ENCODE measurements around the gene RNLS.

The RNLS gene

GRCh38 chr10:88537322-88537721, 45.8 kb downstream of the RNLS start:
- H3K4me1 Mint-ChIP-seq (ENCODE audit: low read depth): no peaks in the 10 kb centered on the region
- H3K27me3 Mint-ChIP-seq: no peaks in the 10 kb centered on the region
- no peaks in the 10 kb centered on the region for H3K36me3 Mint-ChIP-seq (ENCODE audit: low read depth)
- no peaks in the 10 kb centered on the region for H3K9me3 Mint-ChIP-seq
- H3K27ac Mint-ChIP-seq: no peak overlapping the region
- H3K4me3 Mint-ChIP-seq: no peak overlapping the region

DNA sequence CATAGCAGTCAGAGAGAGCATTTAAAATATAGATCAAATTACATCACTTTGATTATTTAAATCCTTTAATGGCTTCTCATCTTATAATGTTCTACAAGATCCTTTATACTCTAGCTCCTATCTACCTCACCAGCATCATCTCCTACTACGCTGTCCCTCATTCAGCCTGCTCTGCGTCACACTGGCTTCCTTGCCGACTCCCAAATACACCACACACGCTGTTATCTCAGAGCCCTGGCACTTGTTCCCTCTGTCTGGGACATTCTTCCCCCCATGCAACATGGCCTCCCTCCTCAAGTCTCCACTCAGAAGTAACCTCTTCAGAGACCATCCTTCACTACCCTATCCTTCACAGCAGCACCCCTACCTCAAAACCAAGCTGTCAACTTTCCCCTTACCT, 46.7 kb downstream of the RNLS start:
- no peaks in the 10 kb centered on the region for H3K27me3 Mint-ChIP-seq
- H3K36me3 Mint-ChIP-seq (ENCODE audit: low read depth): no peaks in the 10 kb centered on the region
- no peaks in the 10 kb centered on the region for H3K4me1 Mint-ChIP-seq (ENCODE audit: low read depth)
- H3K9me3 Mint-ChIP-seq: no peaks in the 10 kb centered on the region
- H3K27ac Mint-ChIP-seq: no peak overlapping the region
- no peak overlapping the region for H3K4me3 Mint-ChIP-seq

GRCh38 chr10:88534072-88534665, 48.9 kb downstream of the RNLS start:
- H3K9me3 Mint-ChIP-seq: no peaks in the 10 kb centered on the region
- H3K4me1 Mint-ChIP-seq (ENCODE audit: low read depth): no peaks in the 10 kb centered on the region
- no peaks in the 10 kb centered on the region for H3K36me3 Mint-ChIP-seq (ENCODE audit: low read depth)
- H3K4me3 Mint-ChIP-seq: no peak overlapping the region
- no peak overlapping the region for H3K27ac Mint-ChIP-seq
- no peaks in the 10 kb centered on the region for H3K27me3 Mint-ChIP-seq

GRCh38 chr10:88531392-88532052, 51.6 kb downstream of the RNLS start:
- Mint-ChIP-seq H3K27ac (no peak overlapping the region), H3K27me3 (no peaks in the 10 kb centered on the region), H3K36me3 (ENCODE audit: low read depth) (no peaks in the 10 kb centered on the region), H3K9me3 (no peaks in the 10 kb centered on the region), H3K4me1 (ENCODE audit: low read depth) (no peaks in the 10 kb centered on the region), H3K4me3 (no peak overlapping the region)

DNA sequence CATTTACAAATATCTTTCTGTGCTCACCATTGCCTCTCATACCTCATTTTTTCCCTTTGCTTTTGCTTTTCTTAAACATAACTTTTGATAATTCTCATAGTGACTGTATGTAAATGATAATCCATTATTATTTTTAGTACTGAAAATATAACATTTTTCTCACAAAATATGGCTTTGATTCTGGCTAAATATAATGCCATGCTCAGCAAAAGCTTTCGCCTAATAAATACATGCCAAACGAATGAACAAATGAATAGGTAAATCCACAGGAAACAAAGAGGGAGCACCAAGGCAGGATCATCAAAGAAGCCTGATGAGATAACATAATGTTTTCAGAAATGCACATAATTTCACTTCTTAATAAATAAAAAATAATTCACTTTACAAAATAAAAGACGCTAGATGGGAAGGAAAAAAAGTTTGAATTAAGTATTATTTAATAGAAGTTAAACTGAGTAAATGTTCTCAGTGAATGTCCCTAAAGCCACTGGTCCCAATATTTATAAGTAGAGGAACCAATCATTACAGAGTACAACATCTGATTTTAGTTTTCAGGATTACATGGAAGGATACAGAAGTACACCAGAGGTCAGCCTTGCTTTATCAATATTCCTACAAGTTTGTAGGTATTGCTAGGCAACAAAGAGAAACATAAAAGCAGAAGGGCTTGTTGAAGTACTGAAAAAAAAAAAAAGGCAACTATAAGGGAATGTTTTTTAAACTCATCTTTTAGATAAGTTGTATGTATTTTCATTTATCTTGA, 52.3 kb downstream of the RNLS start:
- no peaks in the 10 kb centered on the region for H3K9me3 Mint-ChIP-seq
- no peak overlapping the region for H3K27ac Mint-ChIP-seq
- H3K4me1 Mint-ChIP-seq (ENCODE audit: low read depth): no peaks in the 10 kb centered on the region
- no peaks in the 10 kb centered on the region for H3K27me3 Mint-ChIP-seq
- H3K4me3 Mint-ChIP-seq: no peak overlapping the region
- no peaks in the 10 kb centered on the region for H3K36me3 Mint-ChIP-seq (ENCODE audit: low read depth)

- Mint-ChIP-seq H3K9me3 (no peaks in the 10 kb centered on the region), H3K27me3 (no peaks in the 10 kb centered on the region), H3K4me1 (ENCODE audit: low read depth) (no peaks in the 10 kb centered on the region)
These were observed 53.0 kb downstream of the RNLS start for GRCh38 chr10:88530093-88530492.

DNA sequence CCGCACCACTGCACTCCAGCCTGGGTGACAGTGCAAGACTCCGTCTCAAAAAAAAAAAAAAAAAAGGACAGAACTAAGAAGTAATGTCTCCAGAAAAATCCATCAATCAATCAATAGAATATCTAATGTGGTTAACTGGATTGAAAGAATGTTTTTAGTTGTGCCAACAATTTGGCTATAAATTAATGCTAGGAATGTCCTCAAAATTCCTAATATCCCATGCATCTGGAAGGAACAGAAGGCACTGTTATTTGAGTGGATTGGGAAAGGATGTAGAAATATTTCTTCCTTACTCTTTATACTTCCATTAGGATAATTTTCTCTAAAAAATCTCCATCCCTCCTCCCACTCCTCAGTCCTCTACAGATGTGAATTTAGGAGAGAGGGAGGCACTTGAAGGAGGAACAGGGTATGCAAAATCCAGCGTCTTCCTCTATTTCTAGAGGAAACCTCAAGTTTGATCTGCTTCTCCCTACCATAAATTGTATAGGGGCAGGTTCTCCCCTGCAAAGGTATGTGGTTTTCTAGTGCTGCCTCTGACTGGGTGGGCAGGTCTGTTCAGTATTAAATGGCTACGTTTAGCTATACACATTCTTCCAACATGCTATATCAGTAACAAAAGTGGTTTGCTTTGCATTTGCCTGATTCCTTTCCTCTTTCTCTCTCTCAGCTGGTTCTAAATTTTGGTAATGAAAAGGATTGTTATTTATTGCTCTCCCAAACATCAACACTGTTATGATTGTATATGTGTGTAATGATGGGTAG, 54.1 kb downstream of the RNLS start:
- H3K9me3 Mint-ChIP-seq: no peaks in the 10 kb centered on the region
- no peaks in the 10 kb centered on the region for H3K27me3 Mint-ChIP-seq
- no peaks in the 10 kb centered on the region for H3K36me3 Mint-ChIP-seq (ENCODE audit: low read depth)
- H3K27ac Mint-ChIP-seq: no peak overlapping the region
- no peaks in the 10 kb centered on the region for H3K4me1 Mint-ChIP-seq (ENCODE audit: low read depth)
- H3K4me3 Mint-ChIP-seq: no peak overlapping the region

More at GRCh38 chr10:88530093-88530492, 53.0 kb downstream of the RNLS start:
- Mint-ChIP-seq H3K36me3 (ENCODE audit: low read depth) (no peaks in the 10 kb centered on the region), H3K4me3 (no peak overlapping the region), H3K27ac (no peak overlapping the region)

DNA sequence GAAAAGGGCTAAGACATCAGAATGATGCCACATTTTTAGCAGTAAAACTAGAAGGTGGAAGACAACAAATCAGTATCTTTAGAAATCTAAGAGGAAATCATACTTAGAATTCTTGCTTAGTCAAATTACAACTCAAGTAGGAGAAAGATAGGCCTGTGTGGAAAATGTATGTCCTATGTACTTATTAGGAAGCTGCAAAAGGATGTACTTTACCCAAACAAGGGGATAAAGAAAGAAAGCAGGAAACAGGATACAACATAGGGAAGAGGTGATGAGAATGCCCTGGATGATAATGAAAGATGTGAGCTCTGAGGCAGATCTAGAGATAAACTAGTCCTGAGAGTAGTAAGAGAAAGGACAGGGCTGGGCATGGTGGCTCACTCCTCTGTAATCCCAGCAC, 54.9 kb downstream of the RNLS start:
- Mint-ChIP-seq H3K9me3 (no peaks in the 10 kb centered on the region), H3K27ac (no peak overlapping the region), H3K36me3 (ENCODE audit: low read depth) (no peaks in the 10 kb centered on the region)

DNA sequence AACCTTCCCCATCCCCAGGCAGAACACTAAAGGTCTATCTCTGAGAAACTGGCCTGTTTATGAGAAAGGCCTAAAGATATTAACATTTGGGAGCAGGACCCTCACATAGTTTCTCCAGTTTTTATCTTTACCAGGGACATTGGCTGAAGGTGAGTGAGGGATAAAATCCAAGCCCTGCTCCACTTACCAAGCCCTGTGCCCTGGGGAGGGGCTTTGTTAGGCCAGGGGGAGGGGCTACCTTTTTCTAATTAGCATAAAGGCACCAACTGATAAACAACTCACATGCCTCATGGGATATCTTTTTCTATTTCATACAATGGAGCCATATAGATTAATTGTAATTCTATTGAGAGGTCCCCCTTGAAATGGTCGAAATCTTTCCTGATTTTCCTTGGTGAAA, 55.9 kb downstream of the RNLS start:
- Mint-ChIP-seq H3K27me3 (no peaks in the 10 kb centered on the region), H3K4me3 (no peak overlapping the region), H3K9me3 (no peaks in the 10 kb centered on the region), H3K36me3 (ENCODE audit: low read depth) (no peaks in the 10 kb centered on the region), H3K27ac (no peak overlapping the region), H3K4me1 (ENCODE audit: low read depth) (no peaks in the 10 kb centered on the region)

More for the DNA sequence above, 54.9 kb downstream of the RNLS start:
- H3K4me1 Mint-ChIP-seq (ENCODE audit: low read depth): no peaks in the 10 kb centered on the region
- H3K27me3 Mint-ChIP-seq: no peaks in the 10 kb centered on the region
- H3K4me3 Mint-ChIP-seq: no peak overlapping the region

DNA sequence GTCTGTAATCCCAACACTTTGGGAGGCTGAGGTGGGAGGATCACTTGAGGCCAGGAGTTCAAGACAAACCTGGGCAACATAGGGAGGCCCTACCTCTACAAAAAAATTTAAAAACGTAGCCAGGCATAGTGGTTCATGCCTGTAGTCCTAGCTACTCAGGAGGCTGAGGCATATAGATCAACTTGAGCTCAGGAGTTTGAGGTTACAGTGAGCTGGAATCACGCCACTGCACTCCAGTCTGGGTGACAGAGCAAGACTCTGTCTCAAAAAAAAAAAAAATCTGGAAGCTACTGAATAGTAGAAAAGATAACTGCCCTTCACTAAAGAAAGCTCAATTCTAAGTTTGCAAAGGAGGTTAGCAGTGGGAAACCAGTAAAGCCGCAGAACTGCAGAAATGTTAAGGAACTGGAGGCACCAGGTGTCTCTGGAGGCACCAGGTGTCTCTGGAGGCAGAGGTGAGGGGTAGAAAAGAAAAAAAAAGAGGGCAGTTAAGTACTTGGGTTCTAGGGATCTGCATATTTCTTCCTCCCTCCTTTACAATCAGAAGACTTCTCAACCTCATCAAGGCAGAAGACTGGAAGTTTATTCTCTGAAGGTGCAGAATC, 56.5 kb downstream of the RNLS start:
- no peak overlapping the region for H3K27ac Mint-ChIP-seq

GRCh38 chr10:88525371-88526069, 57.6 kb downstream of the RNLS start:
- no peak overlapping the region for H3K27ac Mint-ChIP-seq
- H3K27me3 Mint-ChIP-seq: no peaks in the 10 kb centered on the region
- H3K4me3 Mint-ChIP-seq: no peak overlapping the region
- H3K36me3 Mint-ChIP-seq (ENCODE audit: low read depth): no peaks in the 10 kb centered on the region
- no peaks in the 10 kb centered on the region for H3K9me3 Mint-ChIP-seq
- no peaks in the 10 kb centered on the region for H3K4me1 Mint-ChIP-seq (ENCODE audit: low read depth)

More for the DNA sequence above, 56.5 kb downstream of the RNLS start:
- Mint-ChIP-seq H3K4me3 (no peak overlapping the region), H3K27me3 (no peaks in the 10 kb centered on the region), H3K4me1 (ENCODE audit: low read depth) (no peaks in the 10 kb centered on the region), H3K36me3 (ENCODE audit: low read depth) (no peaks in the 10 kb centered on the region), H3K9me3 (no peaks in the 10 kb centered on the region)

- H3K27me3 Mint-ChIP-seq: no peaks in the 10 kb centered on the region
- no peaks in the 10 kb centered on the region for H3K9me3 Mint-ChIP-seq
- no peak overlapping the region for H3K4me3 Mint-ChIP-seq
- H3K4me1 Mint-ChIP-seq (ENCODE audit: low read depth): no peaks in the 10 kb centered on the region
- H3K27ac Mint-ChIP-seq: no peak overlapping the region
- no peaks in the 10 kb centered on the region for H3K36me3 Mint-ChIP-seq (ENCODE audit: low read depth)
These were observed 59.2 kb downstream of the RNLS start for GRCh38 chr10:88523739-88524400.

DNA sequence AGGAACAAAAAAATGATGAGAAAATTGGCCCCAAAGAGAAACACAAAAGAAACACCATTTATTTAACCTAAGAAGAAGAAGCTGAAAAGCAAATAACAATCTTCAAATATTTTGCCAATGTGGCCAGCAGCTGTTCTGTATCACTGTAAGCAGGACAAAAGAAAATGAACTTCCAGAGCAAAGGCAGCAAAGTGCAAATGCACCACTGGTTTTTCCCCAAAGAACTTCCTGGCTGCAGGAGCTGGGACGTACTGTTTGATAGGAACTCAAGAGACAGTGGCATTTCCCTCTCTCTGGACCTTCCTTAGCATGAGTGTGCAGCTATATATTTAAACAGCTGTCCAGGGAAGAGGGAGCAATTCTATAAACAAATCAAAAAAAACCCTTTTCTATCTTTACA, 60.4 kb downstream of the RNLS start:
- Mint-ChIP-seq H3K9me3 (no peaks in the 10 kb centered on the region), H3K36me3 (ENCODE audit: low read depth) (no peaks in the 10 kb centered on the region), H3K27ac (no peak overlapping the region), H3K4me3 (no peak overlapping the region), H3K4me1 (ENCODE audit: low read depth) (no peaks in the 10 kb centered on the region), H3K27me3 (no peaks in the 10 kb centered on the region)

- Mint-ChIP-seq H3K27me3 (no peaks in the 10 kb centered on the region), H3K4me1 (ENCODE audit: low read depth) (no peaks in the 10 kb centered on the region), H3K27ac (no peak overlapping the region), H3K4me3 (no peak overlapping the region), H3K9me3 (no peaks in the 10 kb centered on the region), H3K36me3 (ENCODE audit: low read depth) (no peaks in the 10 kb centered on the region)
These were observed 61.3 kb downstream of the RNLS start for GRCh38 chr10:88521791-88522190.
